CD14-positive monocyte (primary cell): ENCODE measurements around the gene PRDM11. TPM values are rescaled to one million over a fixed set of nuclear protein-coding genes. Genes with fewer than 3 reads are reported as not detected.

ENCODE experiments used
- DNase-seq, 3 donors: peaks; one replicate each; pipeline ENCODE4 v3.0.0-alpha.2; 2011 to 2022
- H2AFZ ChIP-seq: 2 replicates; pipeline ENCODE4 v1.6.0; 2012; ENCODE audit warnings: mild to moderate bottlenecking, low read depth, low read length, inconsistent platforms; ENCODE audit not compliant: insufficient read depth, poor library complexity, severe bottlenecking
- H3K27ac ChIP-seq, 2 donors: 1 replicate in 1 of 2; 2 replicates in 1 of 2; pipeline ENCODE4 v1.5.1; 2012 to 2013; ENCODE audit warnings: low read length in 2 of 2, control low read depth in 1 of 2, inconsistent platforms in 1 of 2, low read depth in 1 of 2, mild to moderate bottlenecking in 1 of 2
- H3K27me3 ChIP-seq, 2 donors: one replicate each; pipeline versions ENCODE4 v1.6.0 to v1.6.1; 2011 to 2013; ENCODE audit warnings: low read length in 2 of 2; ENCODE audit not compliant: control insufficient read depth in 2 of 2, insufficient read depth in 2 of 2
- H3K36me3 ChIP-seq, 2 donors: replicated peaks in 1 of 2; 1 replicate in 1 of 2; 2 replicates in 1 of 2; pipeline versions ENCODE4 v1.5.1 to v1.6.1; 2012 to 2013; ENCODE audit warnings: low read length in 2 of 2, control low read depth in 1 of 2, inconsistent platforms in 1 of 2, mild to moderate bottlenecking in 1 of 2; ENCODE audit not compliant: insufficient read depth in 2 of 2, control insufficient read depth in 1 of 2
- H3K4me1 ChIP-seq, 2 donors: 1 replicate in 1 of 2; 2 replicates in 1 of 2; pipeline versions ENCODE4 v1.5.1 to v1.6.1; 2012 to 2013; ENCODE audit warnings: low read length in 2 of 2, control low read depth in 1 of 2, inconsistent platforms in 1 of 2, mild to moderate bottlenecking in 1 of 2, moderate library complexity in 1 of 2; ENCODE audit not compliant: insufficient read depth in 2 of 2, control insufficient read depth in 1 of 2
- H3K4me2 ChIP-seq: replicated peaks from 2 replicates; pipeline ENCODE3; 2012; ENCODE audit warnings: low read length, moderate library complexity, mild to moderate bottlenecking; ENCODE audit not compliant: poor library complexity, severe bottlenecking; ENCODE audit errors: extremely low read depth
- H3K4me3 ChIP-seq, 3 experiments: fragments of 200-600 bp in 1 of 3; sonication (generic) in 1 of 3; replicated peaks in 1 of 3; 1 replicate in 2 of 3; 2 replicates in 1 of 3; pipeline ENCODE4 v1.5.1; 2011 to 2013; ENCODE audit warnings: low read length in 3 of 3, mild to moderate bottlenecking in 3 of 3, control low read depth in 2 of 3, low read depth in 2 of 3, inconsistent platforms in 1 of 3, moderate library complexity in 1 of 3
- H3K79me2 ChIP-seq: 2 replicates; pipeline ENCODE4 v1.6.0; 2012; ENCODE audit warnings: mild to moderate bottlenecking, control low read depth, inconsistent platforms, low read length, moderate library complexity; ENCODE audit not compliant: insufficient read depth
- H3K9ac ChIP-seq: 2 replicates; pipeline ENCODE4 v1.6.0; 2017; ENCODE audit warnings: low read length, mild to moderate bottlenecking; ENCODE audit not compliant: insufficient read depth, poor library complexity, severe bottlenecking
- H3K9me3 ChIP-seq, 2 donors: replicated peaks in 1 of 2; 1 replicate in 1 of 2; 2 replicates in 1 of 2; pipeline versions ENCODE4 v1.5.1 to v1.6.1; 2012 to 2013; ENCODE audit warnings: low read length in 2 of 2, control low read depth in 1 of 2; ENCODE audit not compliant: control insufficient read depth in 1 of 2, insufficient read depth in 1 of 2
- H4K20me1 ChIP-seq: 2 replicates; pipeline ENCODE4 v1.6.0; 2012; ENCODE audit warnings: mild to moderate bottlenecking, low read length, control low read depth, moderate library complexity; ENCODE audit not compliant: insufficient read depth
- H3K27ac Mint-ChIP-seq, 7 donors: one replicate each; pipeline ENCODE4 v1.8.0; 2020; ENCODE audit warnings: mild to moderate bottlenecking in 7 of 7, mixed read lengths in 7 of 7, moderate library complexity in 6 of 7, inconsistent platforms in 2 of 7
- H3K27me3 Mint-ChIP-seq, 3 donors: one replicate each; pipeline ENCODE4 v1.8.0; 2021 to 2022; ENCODE audit warnings: low read depth in 3 of 3, mild to moderate bottlenecking in 3 of 3, mixed read lengths in 3 of 3, moderate library complexity in 3 of 3, inconsistent platforms in 1 of 3
- H3K36me3 Mint-ChIP-seq, 2 donors: one replicate each; pipeline ENCODE4 v1.8.0; 2020; ENCODE audit warnings: mixed read lengths in 2 of 2, inconsistent platforms in 1 of 2, mild to moderate bottlenecking in 1 of 2
- H3K4me1 Mint-ChIP-seq: one replicate; pipeline ENCODE4 v1.8.0; 2020; ENCODE audit warnings: mild to moderate bottlenecking, mixed read lengths
- H3K4me3 Mint-ChIP-seq, 2 donors: one replicate each; pipeline ENCODE4 v1.8.0; 2020; ENCODE audit warnings: mild to moderate bottlenecking in 2 of 2, mixed read lengths in 2 of 2, moderate library complexity in 1 of 2
- H3K9me3 Mint-ChIP-seq, 7 donors: one replicate each; pipeline ENCODE4 v1.8.0; 2020 to 2022; ENCODE audit warnings: mixed read lengths in 7 of 7, mild to moderate bottlenecking in 6 of 7, moderate library complexity in 6 of 7, inconsistent platforms in 2 of 7
- WGBS: methylation state at CpG from one replicate; pipeline ENCODE4 v1.1.5; 2013; ENCODE audit warnings: missing lambda C conversion rate; ENCODE audit not compliant: insufficient coverage; 5-methylcytosine and 5-hydroxymethylcytosine counted together
- intact Hi-C, 2 donors: fragments of 100-400 bp; cut with micrococcal nuclease; formaldehyde crosslinking; loops; one replicate each; pipeline versions ENCODE4 v1.15.0 to v1.15.1; 2023
- polyA plus RNA-seq, 3 donors: library from polyadenylated mRNA; depleted of rRNA in 1 of 3; unstranded in 2 of 3; stranded (reverse) in 1 of 3; fragments of 300-500 nt in 2 of 3; fragments of >200 nt in 1 of 3; fragmentation: Illumina TruSeq in 2 of 3; gene quantifications; 1 replicate in 2 of 3; 2 replicates in 1 of 3; pipeline ENCODE4 v1.2.3, GENCODE V29; 2012 to 2021
- TF ChIP-seq, protein P1 (sequence below): fragments of 200-600 bp; IDR thresholded peaks from one replicate; pipeline ENCODE4 v1.8.0; 2022; ENCODE audit warnings: antibody characterized with exemption, mild to moderate bottlenecking

PRDM11 gene
- polyA plus RNA-seq, 3 donors, result 0.48 to 1.8 TPM; not detected in 1

DNA sequence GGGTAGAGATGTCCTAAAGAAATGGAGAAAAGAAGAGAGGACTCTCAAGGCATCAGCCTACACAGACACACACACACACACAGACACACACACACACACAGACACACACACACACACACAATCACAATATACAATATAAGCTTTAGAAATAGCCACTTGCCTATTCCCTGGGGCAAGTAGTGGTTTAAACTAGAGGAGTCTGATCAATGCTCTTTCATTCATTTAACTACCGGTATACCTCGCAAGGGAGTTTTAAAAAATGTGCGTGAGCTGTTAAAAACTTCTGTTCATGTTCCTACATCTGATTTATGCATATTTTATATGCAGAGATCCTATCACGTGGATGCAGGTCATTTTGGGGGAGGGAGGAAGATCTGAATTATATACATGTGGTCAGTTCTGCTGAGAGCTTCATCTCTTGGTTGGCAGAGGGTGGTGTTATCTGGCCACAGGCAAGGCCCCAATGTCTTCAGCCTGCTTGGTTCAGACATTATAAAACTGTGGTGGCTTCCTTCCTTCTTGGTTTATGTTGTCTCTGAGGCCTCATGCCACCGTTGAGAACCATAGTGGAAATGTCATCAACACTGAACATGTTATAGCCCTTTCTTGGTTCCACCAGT is 83.1 kb downstream of the PRDM11 start:
- Histone ChIP-seq H3K9me3 (no peaks in the 10 kb centered on the region), H4K20me1 (no peaks in the 10 kb centered on the region), H3K4me2 (no peak overlapping the region), H3K36me3 (no peaks in the 10 kb centered on the region), H3K9ac (no peak overlapping the region), H3K27me3 (no peaks in the 10 kb centered on the region), H2AFZ (no peak overlapping the region), H3K79me2 (no peaks in the 10 kb centered on the region), H3K27ac (no peak overlapping the region), H3K4me1 (no peaks in the 10 kb centered on the region), H3K4me3 (no peak overlapping the region)
- Mint-ChIP-seq H3K36me3 (peaks cover 12 to 15% of the 10 kb centered on the region in 2 donors), H3K27ac (no peak overlapping the region), H3K27me3 (peaks cover 0 to 2% (median 2%) of the 10 kb centered on the region in 3 donors), H3K9me3 (no peaks in the 10 kb centered on the region), H3K4me1 (no peaks in the 10 kb centered on the region), H3K4me3 (no peak overlapping the region)
- TF ChIP-seq, protein P1, sequence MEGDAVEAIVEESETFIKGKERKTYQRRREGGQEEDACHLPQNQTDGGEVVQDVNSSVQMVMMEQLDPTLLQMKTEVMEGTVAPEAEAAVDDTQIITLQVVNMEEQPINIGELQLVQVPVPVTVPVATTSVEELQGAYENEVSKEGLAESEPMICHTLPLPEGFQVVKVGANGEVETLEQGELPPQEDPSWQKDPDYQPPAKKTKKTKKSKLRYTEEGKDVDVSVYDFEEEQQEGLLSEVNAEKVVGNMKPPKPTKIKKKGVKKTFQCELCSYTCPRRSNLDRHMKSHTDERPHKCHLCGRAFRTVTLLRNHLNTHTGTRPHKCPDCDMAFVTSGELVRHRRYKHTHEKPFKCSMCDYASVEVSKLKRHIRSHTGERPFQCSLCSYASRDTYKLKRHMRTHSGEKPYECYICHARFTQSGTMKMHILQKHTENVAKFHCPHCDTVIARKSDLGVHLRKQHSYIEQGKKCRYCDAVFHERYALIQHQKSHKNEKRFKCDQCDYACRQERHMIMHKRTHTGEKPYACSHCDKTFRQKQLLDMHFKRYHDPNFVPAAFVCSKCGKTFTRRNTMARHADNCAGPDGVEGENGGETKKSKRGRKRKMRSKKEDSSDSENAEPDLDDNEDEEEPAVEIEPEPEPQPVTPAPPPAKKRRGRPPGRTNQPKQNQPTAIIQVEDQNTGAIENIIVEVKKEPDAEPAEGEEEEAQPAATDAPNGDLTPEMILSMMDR, result no peak
- WGBS, result 0% methylated on average over 1 of the region's 5 CpGs
- intact Hi-C loops, result no loop called here
- DNase-seq, result no peak

- peaks cover 3 to 5% (median 4%) of the 10 kb centered on the region in 3 donors for H3K27me3 Mint-ChIP-seq
- Histone ChIP-seq H3K36me3 (no peaks in the 10 kb centered on the region), H3K4me1 (no peaks in the 10 kb centered on the region), H3K27ac (no peak overlapping the region), H3K9ac (no peak overlapping the region), H3K4me2 (no peak overlapping the region), H3K4me3 (no peak overlapping the region), H2AFZ (no peak overlapping the region), H3K9me3 (no peaks in the 10 kb centered on the region), H4K20me1 (no peaks in the 10 kb centered on the region), H3K27me3 (no peaks in the 10 kb centered on the region), H3K79me2 (no peaks in the 10 kb centered on the region)
- DNase-seq, result no peak
- H3K27ac Mint-ChIP-seq, result no peak overlapping the region
- H3K4me3 Mint-ChIP-seq, result no peak overlapping the region
- intact Hi-C loops, result no loop called here
- TF ChIP-seq, protein P1, result no peak
- H3K9me3 Mint-ChIP-seq, result peaks cover 0 to 3% (median 0%) of the 10 kb centered on the region in 7 donors
- peaks cover 7% of the 10 kb centered on the region for H3K4me1 Mint-ChIP-seq
- 87% methylated on average over 3 of the region's 5 CpGs for WGBS
- H3K36me3 Mint-ChIP-seq, result peaks cover under 1% of the 10 kb centered on the region in 2 donors
Observed at GRCh38 chr11:45232341-45233080, 86.1 kb downstream of the PRDM11 start.
